Adrenal gland (tissue), 5 donors: ENCODE data around the gene HES5.

Experiments
- CTCF ChIP-seq, 6 experiments: fragments of 450-650 bp in 4 of 6; fragments of 200-600 bp in 2 of 6; sonication (generic) in 1 of 6; IDR thresholded peaks; 1 replicate in 5 of 6; 2 replicates in 1 of 6; pipeline versions ENCODE4 v1.5.1 to v1.8.0; 2016 to 2021; ENCODE audit warnings: antibody characterized with exemption in 6 of 6, mild to moderate bottlenecking in 2 of 6, moderate library complexity in 1 of 6
- POLR2A ChIP-seq, 2 donors: fragments of 450-650 bp; IDR thresholded peaks; one replicate each; pipeline ENCODE4 v1.6.1; 2017; ENCODE audit warnings: antibody characterized with exemption in 2 of 2, mild to moderate bottlenecking in 2 of 2, moderate library complexity in 1 of 2
- donor health status: DM: no; HTN: no; CAD: no.

- TF ChIP-seq CTCF (IDR thresholded peaks at IDR 0.05) (no peak), POLR2A (IDR thresholded peaks at IDR 0.05) (no peak)
Observed at GRCh38 chr1:2520206-2520605, 9.9 kb downstream of the HES5 start.
